Measurements from ENCODE around the gene CSNK2A3.

GRCh38 chr11:11345099-11345498, 8.0 kb downstream of the CSNK2A3 start:
- no peak for TF ChIP-seq CTCF (IDR thresholded peaks at IDR 0.05)
- TF ChIP-seq POLR2A (IDR thresholded peaks at IDR 0.05): no peak
